A549 (cell line): ENCODE data around the gene CCDC30.

Experiments
- CEBPB ChIP-seq, 2 experiments: fragments of >200 bp in 1 of 2; sonication (Bioruptor Twin) in 1 of 2; formaldehyde crosslinking in 1 of 2; IDR thresholded peaks; 2 replicates each; pipeline ENCODE4 v1.6.1; 2012 to 2016
- CTCF ChIP-seq: fragments of >200 bp; sonication (Bioruptor Twin); formaldehyde crosslinking; IDR thresholded peaks from 3 replicates; pipeline ENCODE4 v1.5.1; 2016
- POLR2A ChIP-seq: IDR thresholded peaks from 2 replicates; pipeline ENCODE4 v1.6.1; 2012; ENCODE audit warnings: mild to moderate bottlenecking, low read length
- SMC3 ChIP-seq: fragments of >200 bp; sonication (Bioruptor Twin); formaldehyde crosslinking; IDR thresholded peaks from 3 replicates; pipeline ENCODE4 v1.6.1; 2018; ENCODE audit warnings: inconsistent platforms

- TF ChIP-seq CEBPB (IDR thresholded peaks at IDR 0.05) = no peak
- TF ChIP-seq CTCF = no peak
- TF ChIP-seq SMC3 = no peak
- no peak for TF ChIP-seq POLR2A
Observed at GRCh38 chr1:42479621-42480020, 16.5 kb downstream of the CCDC30 start.
